Fibroblast of villous mesenchyme (primary cell): ENCODE data around the gene ZNF585A. TPM values are rescaled to one million over a fixed set of nuclear protein-coding genes. Genes with fewer than 3 reads are reported as not detected.

Source experiments
- DNase-seq: peaks from one replicate; pipeline ENCODE4 v3.0.0-alpha.2; 2010; ENCODE audit warnings: low read depth
- H3K4me3 ChIP-seq: 2 replicates; pipeline ENCODE4 v1.5.1; 2011; ENCODE audit warnings: low read depth, mild to moderate bottlenecking, low read length
- total RNA-seq: library from RNA; depleted of rRNA; stranded (reverse); fragments of >200 nt; gene quantifications from 2 replicates; pipeline ENCODE4 v1.2.3, GENCODE V29; 2012
- TF ChIP-seq, protein P1 (sequence below): IDR thresholded peaks from 2 replicates; pipeline ENCODE4 v1.5.1; 2012; ENCODE audit warnings: low read depth, mild to moderate bottlenecking, low read length; ENCODE audit not compliant: insufficient read depth

The ZNF585A gene
- total RNA-seq = 7.8 and 10.0 TPM in 2 replicates

DNA sequence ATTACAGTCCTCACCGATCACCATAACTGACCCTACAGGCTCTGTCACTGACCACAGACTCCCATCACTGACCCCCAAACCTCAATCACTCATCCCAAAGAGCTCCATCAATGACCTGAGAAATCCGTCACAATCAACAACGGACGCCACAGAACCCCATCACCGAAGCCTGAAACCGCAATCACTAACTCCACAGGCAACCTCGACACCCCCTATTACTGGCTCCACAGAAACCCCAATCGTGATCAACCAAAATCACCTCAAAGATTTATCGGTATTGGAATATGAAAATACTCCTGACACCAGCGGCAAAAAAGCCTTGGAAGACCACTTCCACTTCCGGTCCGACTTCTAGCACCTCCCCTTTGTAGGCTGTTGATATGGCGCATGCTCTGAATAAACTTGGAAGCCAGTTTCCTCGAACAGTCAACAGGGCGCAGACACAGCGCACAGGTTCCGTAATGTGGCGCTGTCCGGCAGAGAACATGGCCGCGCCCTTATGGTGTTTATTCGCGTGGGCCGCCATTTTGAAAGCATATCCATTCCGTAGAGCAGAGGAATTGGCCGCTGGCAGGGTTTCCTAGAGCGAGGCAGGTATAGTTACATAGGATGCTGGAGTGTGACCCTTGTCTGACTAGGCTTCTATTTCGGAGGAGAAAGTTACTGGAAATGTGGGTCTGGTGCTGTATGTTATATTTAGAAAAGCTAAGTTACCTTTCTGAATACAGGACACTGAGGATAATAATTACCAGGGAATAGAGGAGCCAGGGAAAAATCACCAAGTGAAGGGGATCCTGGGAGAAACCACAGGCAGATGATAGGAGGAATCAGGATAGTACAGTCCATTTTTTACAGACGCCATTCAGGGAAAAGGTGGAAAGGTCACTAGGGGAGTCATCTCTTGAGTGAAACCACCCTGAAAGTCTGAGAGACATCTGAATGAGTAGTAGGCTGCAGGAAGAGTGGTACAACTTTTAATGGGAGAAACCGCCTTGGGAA is at the start of gene ZNF585A:
ZNF585A (minus strand) TSS at position 328 of the 999 bp plus-strand sequence. CDS start 2,785 bp downstream, outside the sequence.
- TF ChIP-seq, protein P1, sequence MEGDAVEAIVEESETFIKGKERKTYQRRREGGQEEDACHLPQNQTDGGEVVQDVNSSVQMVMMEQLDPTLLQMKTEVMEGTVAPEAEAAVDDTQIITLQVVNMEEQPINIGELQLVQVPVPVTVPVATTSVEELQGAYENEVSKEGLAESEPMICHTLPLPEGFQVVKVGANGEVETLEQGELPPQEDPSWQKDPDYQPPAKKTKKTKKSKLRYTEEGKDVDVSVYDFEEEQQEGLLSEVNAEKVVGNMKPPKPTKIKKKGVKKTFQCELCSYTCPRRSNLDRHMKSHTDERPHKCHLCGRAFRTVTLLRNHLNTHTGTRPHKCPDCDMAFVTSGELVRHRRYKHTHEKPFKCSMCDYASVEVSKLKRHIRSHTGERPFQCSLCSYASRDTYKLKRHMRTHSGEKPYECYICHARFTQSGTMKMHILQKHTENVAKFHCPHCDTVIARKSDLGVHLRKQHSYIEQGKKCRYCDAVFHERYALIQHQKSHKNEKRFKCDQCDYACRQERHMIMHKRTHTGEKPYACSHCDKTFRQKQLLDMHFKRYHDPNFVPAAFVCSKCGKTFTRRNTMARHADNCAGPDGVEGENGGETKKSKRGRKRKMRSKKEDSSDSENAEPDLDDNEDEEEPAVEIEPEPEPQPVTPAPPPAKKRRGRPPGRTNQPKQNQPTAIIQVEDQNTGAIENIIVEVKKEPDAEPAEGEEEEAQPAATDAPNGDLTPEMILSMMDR = peak; percentile 23
- peak within 1 kb of the TSS; percentile 98 for H3K4me3 ChIP-seq
- peak; percentile 97 for DNase-seq

DNA sequence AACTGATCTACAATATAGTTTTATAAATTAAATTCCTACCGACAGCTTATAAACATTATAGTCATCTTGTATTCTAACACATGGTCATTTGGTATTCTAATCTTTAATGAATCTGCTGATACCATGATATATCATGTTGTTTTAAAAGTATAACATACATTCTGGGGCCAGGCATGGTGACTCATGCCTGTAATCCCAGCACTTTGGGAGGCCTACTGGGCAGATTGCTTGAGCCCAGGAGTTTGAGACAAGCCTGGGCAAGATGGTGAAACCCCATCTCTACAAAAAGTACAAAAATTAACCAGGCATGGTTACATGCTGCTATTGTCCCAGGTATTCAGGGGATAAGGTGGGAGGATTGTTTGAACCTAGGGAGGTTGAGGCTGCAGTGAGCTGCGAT is 48.6 kb upstream of the ZNF585A start:
- TF ChIP-seq, protein P1 = no peak
- H3K4me3 ChIP-seq = no peak overlapping the region
- DNase-seq = no peak

DNA sequence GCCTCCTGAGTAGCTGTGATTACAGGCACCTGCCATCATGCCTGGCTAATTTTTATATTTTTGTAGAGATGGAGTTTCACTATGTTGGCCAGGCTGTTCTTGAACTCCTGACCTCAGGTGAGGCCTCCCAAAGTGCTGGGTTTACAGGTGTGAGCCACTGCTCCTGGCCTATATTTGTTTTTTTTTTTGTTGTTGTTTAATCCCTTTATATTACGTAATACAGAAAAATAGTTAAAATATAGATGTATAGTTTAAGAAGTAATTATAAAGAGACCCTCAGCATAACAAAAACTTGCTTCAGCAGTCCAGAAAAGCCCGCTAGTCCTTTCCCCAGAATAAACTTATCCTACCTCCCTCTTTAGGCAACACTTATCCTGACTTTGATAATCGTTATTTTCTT is 47.9 kb upstream of the ZNF585A start:
- TF ChIP-seq, protein P1 = no peak
- DNase-seq = no peak
- H3K4me3 ChIP-seq = no peak overlapping the region

DNA sequence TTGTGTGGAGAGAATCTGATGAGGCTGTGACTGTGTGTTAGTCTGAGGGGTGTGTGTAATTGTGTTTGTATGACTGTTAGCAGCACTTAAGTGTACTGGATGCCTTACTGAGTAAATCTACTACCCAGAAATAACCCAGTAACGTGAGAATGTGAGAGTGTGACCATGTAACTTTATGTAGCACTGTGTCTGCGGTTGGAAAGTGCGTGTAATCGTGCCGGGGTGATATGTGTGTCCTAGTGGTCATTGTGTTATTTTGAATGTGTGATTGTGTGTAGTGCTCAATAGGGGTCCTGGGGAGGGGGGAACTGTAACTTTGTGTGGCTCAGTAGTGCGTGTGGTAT is 46.1 kb upstream of the ZNF585A start:
- H3K4me3 ChIP-seq = peak overlapping the region; percentile 99
- TF ChIP-seq, protein P1 = no peak
- peak; percentile 28 for DNase-seq

DNA sequence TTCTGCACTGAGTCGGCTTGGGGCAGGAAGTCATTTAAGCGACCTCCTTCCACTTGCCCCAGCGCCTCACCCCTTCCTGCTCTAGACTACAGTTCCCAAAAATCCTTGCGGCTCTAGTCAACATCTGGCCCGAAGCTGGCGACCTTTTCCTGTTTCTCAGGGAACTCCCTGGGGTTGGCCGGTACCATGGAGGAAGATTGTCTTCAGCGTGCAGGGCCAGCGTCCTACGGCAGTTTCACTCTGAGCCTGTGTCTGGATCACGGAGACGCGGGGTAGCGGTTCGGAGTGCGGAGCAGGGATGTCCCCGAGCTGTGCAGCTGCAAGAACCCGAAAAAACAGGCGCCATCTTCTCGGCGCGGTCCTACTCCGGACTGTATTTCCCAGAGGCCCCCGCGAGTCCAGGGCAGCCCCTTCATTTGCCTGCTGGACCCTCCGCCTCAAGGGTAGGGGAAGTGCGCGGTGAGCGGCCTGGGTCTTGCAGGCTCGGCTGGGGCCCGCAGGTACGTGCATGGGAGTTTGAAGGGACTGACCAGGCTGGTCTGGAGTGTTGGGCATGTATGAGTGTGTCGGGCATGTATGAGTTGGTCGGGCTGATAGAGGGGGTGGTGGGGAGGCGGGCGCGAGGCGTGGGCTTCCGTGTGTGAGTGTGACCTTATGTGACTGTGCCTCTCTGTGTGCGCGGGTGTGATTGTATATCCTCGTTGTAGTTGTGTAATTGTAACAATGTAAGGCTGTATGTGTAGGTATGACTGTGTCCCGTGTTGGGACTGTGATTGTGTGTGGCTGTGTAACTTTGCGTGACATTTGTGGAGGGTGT is 45.5 kb upstream of the ZNF585A start, which contains the start of gene ZNF383:
ZNF383 (plus strand) TSS at position 440 of the 817 bp plus-strand sequence. CDS start 12,240 bp downstream, outside the sequence.
- peak; percentile 90 for DNase-seq
- TF ChIP-seq, protein P1 = no peak

DNA sequence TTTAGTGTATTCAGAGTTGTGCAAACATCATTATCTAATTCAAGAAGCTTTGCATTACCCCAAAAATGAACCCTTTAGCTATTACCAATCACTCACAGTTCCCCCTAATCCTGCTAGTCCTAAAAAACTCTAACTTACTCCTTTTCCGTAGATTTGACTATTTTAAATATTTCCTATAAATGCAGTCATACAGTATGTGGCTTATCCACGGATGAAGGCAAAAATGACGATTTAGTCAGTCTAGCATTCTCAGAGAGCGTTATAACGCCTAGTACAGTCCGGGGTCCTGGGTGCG is 44.9 kb upstream of the ZNF585A start:
- no peak for DNase-seq
- H3K4me3 ChIP-seq = peak overlapping the region; percentile 99
- TF ChIP-seq, protein P1 = no peak

More for the DNA sequence above, 45.5 kb upstream of the ZNF585A start, which contains the start of gene ZNF383:
- peak within 1 kb of the TSS; percentile 99 for H3K4me3 ChIP-seq
